NCI-H2029 treated with DMSO at 0.1 percent for 48 hours (cell line): ENCODE measurements around the gene FASN.

Source experiments
- DNase-seq: peaks from one replicate; lab custom pipeline; 2025; lab: John Stamatoyannopoulos, UW

The FASN gene

DNA sequence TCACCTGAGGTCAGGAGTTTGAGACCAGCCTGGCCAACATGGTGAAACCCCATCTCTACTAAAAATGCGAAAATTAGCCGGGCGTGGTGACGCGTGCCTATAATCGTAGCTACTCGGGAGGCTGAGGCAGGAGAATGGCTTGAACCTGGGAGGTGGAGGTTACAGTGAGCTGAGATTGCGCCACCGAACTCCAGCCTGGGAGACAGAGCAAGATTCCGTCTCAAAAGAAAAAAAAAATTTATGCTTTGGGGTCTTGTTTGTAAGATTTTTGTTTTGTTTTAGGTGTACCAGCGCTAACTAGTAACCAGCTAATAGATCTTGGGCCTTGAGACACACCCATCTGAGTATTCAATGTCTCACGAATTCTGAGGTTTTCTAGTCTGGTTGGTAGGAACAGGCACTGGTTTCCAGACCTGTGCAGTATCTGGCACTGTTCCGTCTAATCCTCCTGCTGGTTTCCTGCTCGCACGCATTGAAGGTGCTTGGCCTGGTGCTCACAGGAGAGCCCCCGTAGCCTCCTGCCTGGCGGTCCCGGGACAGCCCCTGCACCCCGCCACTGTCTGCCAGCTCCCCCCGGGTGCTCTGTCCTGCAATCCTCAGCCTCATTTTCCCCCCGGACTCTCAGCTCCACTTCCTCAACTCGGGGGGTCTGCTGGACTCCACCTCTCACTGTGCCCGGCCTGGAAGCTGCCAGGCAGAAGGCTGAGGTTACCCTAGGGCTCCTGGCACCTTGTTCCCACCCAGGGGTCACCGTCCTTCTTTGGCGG is 21.8 kb downstream of the FASN start:
- DNase-seq: no peak

DNA sequence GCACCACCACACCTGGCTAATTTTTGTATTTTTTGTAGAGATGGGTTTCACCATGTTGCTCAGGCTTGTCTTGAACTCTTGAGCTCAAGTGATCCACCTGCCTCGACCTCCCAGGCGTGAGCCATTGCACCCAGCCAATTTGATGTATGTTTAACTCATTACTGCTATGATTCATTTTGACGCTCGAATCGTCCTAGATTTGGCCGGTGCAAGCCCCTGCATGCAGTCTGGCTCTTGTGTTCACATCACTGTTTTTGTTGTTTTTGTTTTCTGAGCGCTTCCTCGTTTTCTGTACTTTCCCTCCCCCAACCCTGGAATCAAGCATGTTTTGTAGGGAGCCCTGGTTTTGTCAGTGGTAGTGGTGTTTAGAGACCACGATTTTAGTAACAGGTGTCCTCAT is 24.6 kb downstream of the FASN start:
- DNase-seq: no peak

DNA sequence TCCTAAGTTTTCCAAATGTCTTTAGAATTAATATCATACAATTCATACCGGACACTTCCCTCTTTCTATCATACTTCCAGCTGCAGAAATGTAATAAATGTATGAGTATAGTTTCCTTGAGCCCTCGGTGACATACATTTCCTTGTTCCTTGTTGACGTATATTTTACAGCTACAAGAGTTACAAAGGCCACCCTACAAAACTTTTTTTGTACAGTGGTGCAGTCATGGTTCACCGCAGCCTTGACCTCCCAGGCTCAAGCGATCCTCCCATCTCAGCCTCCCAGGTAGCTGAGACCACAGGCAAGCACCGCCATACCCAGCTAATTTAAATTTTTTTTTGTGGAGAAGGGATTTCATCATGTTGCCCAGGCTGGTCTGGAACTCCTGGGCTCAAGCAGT is 25.2 kb downstream of the FASN start:
- DNase-seq: no peak

GRCh38 chr17:82070611-82071010 is 27.4 kb downstream of the FASN start:
- DNase-seq: no peak

- DNase-seq: no peak
These were observed 32.3 kb downstream of the FASN start, which contains the start of gene DUS1L for GRCh38 chr17:82065638-82066303. Gene DUS1L (minus strand): TSS chr17:82065804. CDS start chr17:82065059, 745 bp downstream.

DNA sequence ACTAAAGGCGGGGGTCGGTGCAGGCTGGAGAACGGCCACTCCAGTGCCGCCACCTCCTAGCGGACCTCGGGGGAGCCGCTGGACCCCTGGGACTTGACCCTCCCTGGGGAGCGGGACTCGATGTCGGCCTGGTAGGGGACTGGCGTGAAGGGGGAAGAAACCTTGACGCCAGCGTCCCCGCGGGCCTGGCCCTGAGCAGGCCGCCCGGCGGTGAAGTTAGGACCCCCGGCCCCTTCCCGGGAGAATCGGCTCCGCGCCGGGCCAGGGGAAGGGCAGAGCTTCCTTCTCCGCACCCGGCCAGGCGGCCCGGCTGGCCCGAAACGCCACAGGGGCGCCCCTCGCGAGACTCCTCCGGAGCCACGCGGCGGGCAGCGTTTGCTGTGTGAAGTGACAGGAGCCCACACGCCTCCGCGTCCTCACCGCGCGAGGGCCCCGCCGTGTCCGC is 32.8 kb downstream of the FASN start:
- no peak for DNase-seq

DNA sequence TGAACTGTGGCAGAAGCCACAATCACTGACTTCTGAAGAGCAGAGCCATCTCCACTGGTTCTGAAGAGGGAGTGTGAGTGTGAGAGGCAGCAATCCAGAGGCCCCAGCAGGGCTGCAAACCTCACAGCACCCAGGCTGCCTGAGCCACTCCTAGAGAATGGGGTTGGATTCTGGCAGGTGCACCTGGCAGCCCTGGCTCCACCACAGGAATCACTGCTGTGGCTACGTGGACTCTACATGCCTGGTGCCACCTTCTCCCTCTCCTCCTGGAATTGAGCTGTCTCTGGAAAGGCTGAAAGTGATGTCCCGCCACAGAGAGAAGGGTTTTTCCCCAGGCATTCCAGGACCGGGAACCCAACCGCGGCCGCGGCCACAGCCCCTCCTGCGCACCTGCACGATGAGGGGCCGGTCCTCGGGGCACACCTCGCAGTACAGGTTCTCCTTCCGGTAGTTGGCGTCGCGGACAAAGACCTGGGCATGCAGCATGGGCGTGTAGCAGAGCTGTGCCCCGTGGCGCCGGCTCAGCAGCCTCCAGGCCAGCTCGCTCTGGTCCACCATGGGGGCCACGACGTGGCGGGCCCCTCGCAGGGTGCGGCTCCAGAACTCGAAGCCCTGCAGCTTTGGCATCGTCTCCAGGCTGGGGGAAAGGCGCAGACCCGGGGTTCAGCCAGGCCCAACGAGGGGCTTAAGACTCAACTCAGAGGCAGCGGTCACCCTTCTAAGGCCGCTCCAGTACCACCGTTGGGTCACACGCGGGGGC is 33.4 kb downstream of the FASN start:
- DNase-seq: no peak

GRCh38 chr17:82063424-82064415 is 34.3 kb downstream of the FASN start:
- no peak for DNase-seq

DNA sequence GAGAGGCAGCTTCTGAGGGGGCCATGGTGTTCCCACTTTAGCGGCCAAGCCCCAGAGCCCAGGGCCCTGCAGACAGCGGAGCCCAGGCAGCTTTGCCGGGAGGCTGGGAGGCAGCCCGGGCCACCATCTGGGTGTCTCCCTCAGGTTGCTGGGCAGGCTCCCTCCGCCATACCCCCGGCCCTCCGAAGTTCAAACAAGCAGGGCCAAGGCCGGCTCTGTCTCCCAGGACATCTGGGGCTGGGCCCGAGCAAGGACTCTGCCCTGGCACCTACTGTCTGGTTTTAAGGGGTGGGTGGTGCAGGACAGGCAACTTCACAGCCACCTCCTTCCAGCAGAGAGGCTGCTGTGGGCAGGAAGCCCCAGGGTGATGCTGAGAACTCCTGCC is 35.1 kb downstream of the FASN start:
- no peak for DNase-seq

DNA sequence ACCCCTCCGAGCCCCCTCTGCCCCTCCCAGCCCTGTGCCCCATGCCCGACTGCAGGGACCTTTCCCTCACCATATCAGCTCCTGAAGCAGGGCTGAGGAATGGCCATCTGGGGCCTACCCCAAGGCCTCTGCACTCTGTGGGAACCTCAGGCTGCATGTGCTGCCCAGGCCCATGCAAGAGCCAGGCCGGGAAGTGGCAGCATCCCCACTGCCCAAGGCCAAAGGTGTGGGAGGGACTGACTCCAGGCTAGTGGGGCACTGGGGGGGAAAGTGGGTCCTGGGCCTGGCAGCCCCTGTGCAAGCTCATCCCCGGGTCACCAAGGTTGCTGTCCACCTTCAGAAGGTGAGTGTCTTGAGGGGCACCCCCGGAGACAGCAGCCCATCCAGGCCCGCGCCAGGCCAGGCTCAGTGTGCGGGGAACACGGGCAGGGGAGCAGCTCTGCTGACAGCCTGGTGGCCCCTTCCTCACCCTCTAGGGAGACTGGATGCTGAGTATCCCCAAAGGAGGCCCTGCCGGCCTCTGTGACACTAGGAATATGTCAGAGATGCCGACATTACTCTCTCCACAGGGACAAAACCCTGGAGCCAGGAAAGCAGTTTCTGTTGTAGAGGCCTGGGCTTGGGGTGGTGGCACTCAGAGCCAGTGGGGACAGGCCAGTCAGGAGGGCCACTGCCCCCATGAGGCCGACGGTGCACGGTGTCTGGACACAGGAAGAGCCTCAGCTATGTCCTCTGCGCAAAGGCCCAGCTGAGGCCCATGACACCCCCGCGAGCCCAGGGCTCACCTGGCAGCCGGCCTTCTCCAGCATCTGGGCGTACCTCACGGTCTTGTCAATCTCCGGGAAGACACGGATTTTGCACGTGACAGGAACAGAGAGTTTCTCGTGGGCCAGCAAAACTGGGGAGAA is 35.7 kb downstream of the FASN start:
- DNase-seq: no peak

DNA sequence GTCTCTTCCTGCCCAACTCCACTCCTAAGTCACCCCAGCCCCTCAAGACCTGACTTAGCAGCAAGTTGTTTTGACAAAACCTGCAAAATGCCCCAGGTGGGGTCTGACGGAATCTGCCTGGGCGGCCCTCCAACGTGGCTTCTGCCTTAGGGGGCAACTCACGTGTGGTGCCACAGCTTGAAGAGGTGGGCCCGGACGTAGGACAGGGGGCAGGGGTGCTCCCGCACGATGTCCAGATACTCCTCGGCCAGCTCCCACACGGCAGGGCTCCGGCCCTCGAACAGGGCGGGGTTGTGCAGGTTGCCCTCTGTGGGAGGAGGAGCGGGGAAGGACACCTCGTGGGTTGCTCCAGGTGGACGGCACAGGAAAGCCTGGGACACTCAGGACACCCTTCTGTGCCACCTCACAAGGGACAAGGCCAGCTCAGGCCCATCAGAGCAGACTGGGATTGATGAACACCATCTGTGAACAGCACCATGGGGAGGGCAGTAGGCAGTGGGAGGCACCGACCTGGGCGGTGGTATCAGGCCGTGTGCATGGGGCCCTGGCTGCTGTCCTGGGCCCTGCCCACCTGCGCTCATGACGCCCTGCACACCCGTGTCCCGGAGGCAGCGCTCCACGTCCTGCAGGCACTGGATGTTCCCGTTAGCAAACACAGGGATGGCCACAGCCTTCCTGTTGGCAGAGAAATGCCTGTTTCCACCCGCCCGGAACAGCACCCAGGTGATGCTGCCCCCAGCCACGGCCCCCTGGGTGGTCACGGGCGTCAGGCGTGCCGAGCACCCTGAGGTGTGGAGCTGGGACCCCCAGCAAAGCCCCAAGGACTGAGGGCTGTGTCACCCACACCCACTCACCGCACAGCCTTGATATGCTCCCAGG is 36.8 kb downstream of the FASN start:
- DNase-seq: no peak

DNA sequence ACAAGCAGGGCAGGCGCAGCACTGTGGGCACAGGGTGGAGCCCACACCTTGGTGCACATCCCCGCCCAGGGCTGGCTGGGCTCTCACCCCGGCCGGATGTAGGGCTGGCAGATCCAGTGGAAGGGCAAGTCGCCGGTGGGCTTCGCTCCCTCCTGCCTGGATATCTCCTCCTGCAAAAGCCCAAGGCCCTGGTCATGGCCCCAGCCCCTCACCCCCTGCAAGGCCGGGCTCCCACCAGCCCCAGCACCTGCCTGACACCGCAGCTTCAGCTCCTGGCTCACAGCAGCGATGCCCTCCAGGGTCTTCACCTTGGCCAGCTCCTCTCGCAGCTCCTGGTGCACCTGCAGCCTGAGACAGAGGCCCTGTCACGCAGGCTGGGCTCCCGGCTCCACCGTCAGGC is 37.4 kb downstream of the FASN start:
- no peak for DNase-seq

GRCh38 chr17:82060001-82060380 is 38.0 kb downstream of the FASN start:
- DNase-seq: no peak

DNA sequence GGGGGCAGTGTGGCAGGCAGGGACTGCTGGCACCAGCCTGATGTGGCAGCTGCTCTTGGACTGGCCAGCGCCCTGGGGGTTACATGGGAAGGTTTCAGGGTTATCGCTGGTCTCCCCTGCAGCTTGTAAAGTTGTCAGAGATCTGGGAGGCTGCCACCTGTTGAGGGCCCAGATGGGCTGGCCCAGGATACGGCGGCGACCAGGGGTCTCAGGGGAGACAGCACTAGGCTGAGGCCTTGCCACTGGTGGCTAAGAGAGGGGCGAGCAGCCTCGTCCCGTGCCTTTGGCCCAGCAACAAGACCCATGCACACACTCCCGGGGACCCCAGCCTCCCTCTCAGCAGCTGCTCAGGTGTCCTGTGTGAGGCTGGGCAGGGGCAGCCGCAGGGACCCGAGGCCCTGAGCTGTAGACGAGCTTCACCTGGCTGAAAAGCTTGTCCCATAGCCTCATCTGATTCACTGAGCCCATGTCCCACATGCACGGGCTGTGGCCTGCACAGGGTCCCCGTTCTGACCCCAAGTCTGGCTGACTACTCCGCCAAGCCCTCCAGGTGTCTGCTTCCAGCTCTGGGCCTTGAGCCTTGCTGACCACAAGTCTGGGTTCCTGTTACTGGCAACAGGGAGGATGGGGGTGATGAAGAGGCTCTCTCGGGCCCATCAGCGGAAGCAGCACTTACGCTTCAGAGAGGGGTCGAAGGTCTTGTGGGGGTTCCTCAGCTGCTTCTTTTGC is 38.6 kb downstream of the FASN start:
- no peak for DNase-seq

DNA sequence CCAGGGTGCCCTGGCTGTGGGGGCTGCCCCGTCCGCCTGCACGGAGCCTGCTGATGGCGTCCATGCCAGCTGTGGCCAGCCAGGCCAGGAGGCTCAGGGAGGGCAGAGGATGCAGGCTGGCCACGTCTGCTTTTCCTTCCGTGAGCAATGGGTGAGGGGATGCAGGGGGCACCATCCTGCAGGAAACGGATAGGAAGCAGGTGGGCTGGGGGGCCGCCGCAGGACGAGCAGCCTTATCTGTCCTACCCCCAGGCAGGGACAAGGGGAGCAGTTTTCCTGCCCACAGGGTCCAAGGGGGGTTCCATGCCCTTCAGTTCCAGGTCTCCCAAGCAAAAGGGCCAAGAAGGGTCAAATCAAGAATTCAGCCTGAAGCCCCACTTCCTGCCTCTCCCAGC is 39.2 kb downstream of the FASN start:
- DNase-seq: no peak

DNA sequence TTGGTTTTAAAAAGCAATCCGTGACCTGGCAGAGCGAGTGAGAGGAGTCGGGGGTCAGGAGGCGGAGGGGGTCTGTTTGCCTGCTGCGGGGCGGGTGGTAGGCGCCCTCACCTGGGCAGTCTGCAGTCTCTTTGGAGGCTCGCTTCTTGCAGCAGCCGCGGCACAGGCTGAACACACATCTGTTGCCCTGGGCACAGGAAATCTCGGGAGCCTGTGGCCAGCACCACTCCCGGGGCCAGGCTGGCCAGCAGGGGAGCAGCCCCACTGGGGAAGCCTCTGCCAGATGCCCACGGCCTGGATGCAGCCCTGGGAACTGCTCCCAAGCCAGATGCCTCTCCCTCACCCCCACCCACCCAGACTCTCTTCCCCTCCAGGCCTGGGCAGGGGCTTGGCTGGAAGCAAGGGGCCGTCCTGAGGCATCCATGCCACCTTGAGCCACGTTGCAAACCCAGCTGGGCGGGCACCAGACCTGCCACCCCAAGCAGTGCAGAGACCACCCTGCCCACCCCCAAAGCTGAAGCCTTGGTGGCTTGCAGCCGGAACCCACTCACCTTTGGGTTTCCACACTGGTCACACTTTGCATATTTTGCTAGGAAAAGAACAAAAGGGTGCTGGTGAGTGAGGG is 39.7 kb downstream of the FASN start:
- no peak for DNase-seq

- no peak for DNase-seq
These were observed 41.1 kb downstream of the FASN start for GRCh38 chr17:82056729-82057621.
